ENCODE data around the gene MGAT4A.

MGAT4A gene

GRCh38 chr2:98726205-98726604 lies 4.7 kb downstream of the MGAT4A start:
- Histone ChIP-seq H3K4me1 (ENCODE audit: control insufficient read depth, insufficient read depth, low read length) (peaks cover 5% of the 10 kb centered on the region), H3K36me3 (ENCODE audit: control insufficient read depth, insufficient read depth, low read length) (no peaks in the 10 kb centered on the region), H3K9me3 (ENCODE audit: control insufficient read depth, low read length) (no peaks in the 10 kb centered on the region), H3K4me3 (ENCODE audit: low read length) (no peak overlapping the region), H3K9ac (ENCODE audit: low read length) (no peak overlapping the region), H3K27me3 (ENCODE audit: control insufficient read depth, insufficient read depth, low read length) (no peaks in the 10 kb centered on the region)

- H3K4me3 ChIP-seq (ENCODE audit: low read length): no peak overlapping the region
- H3K4me1 ChIP-seq (ENCODE audit: control insufficient read depth, insufficient read depth, low read length): no peaks in the 10 kb centered on the region
- no peaks in the 10 kb centered on the region for H3K9me3 ChIP-seq (ENCODE audit: control insufficient read depth, low read length)
- no peaks in the 10 kb centered on the region for H3K36me3 ChIP-seq (ENCODE audit: control insufficient read depth, insufficient read depth, low read length)
- H3K9ac ChIP-seq (ENCODE audit: low read length): no peak overlapping the region
- H3K27me3 ChIP-seq (ENCODE audit: control insufficient read depth, insufficient read depth, low read length): no peaks in the 10 kb centered on the region
These were observed 10.6 kb downstream of the MGAT4A start for GRCh38 chr2:98720286-98720685.

GRCh38 chr2:98717621-98718020 lies 13.3 kb downstream of the MGAT4A start:
- Histone ChIP-seq H3K4me3 (ENCODE audit: low read length) (no peak overlapping the region), H3K36me3 (ENCODE audit: control insufficient read depth, insufficient read depth, low read length) (no peaks in the 10 kb centered on the region), H3K4me1 (ENCODE audit: control insufficient read depth, insufficient read depth, low read length) (peaks cover 5% of the 10 kb centered on the region), H3K9ac (ENCODE audit: low read length) (no peak overlapping the region), H3K27me3 (ENCODE audit: control insufficient read depth, insufficient read depth, low read length) (no peaks in the 10 kb centered on the region), H3K9me3 (ENCODE audit: control insufficient read depth, low read length) (no peaks in the 10 kb centered on the region)

GRCh38 chr2:98716786-98717185 lies 14.1 kb downstream of the MGAT4A start:
- Histone ChIP-seq H3K9me3 (ENCODE audit: control insufficient read depth, low read length) (no peaks in the 10 kb centered on the region), H3K4me3 (ENCODE audit: low read length) (no peak overlapping the region), H3K4me1 (ENCODE audit: control insufficient read depth, insufficient read depth, low read length) (peaks cover 5% of the 10 kb centered on the region), H3K36me3 (ENCODE audit: control insufficient read depth, insufficient read depth, low read length) (no peaks in the 10 kb centered on the region), H3K9ac (ENCODE audit: low read length) (no peak overlapping the region), H3K27me3 (ENCODE audit: control insufficient read depth, insufficient read depth, low read length) (no peaks in the 10 kb centered on the region)

- no peaks in the 10 kb centered on the region for H3K27me3 ChIP-seq (ENCODE audit: control insufficient read depth, insufficient read depth, low read length)
- peaks cover 5% of the 10 kb centered on the region for H3K4me1 ChIP-seq (ENCODE audit: control insufficient read depth, insufficient read depth, low read length)
- H3K4me3 ChIP-seq (ENCODE audit: low read length): no peak overlapping the region
- H3K9me3 ChIP-seq (ENCODE audit: control insufficient read depth, low read length): no peaks in the 10 kb centered on the region
- H3K9ac ChIP-seq (ENCODE audit: low read length): no peak overlapping the region
- H3K36me3 ChIP-seq (ENCODE audit: control insufficient read depth, insufficient read depth, low read length): no peaks in the 10 kb centered on the region
These were observed 15.0 kb downstream of the MGAT4A start for GRCh38 chr2:98715812-98716451.

GRCh38 chr2:98713332-98714015 lies 17.5 kb downstream of the MGAT4A start:
- Histone ChIP-seq H3K9ac (ENCODE audit: low read length) (no peak overlapping the region), H3K4me1 (ENCODE audit: control insufficient read depth, insufficient read depth, low read length) (peaks cover 5% of the 10 kb centered on the region), H3K4me3 (ENCODE audit: low read length) (no peak overlapping the region), H3K36me3 (ENCODE audit: control insufficient read depth, insufficient read depth, low read length) (no peaks in the 10 kb centered on the region), H3K27me3 (ENCODE audit: control insufficient read depth, insufficient read depth, low read length) (no peaks in the 10 kb centered on the region), H3K9me3 (ENCODE audit: control insufficient read depth, low read length) (no peaks in the 10 kb centered on the region)

GRCh38 chr2:98712145-98712544 lies 18.8 kb downstream of the MGAT4A start:
- Histone ChIP-seq H3K4me1 (ENCODE audit: control insufficient read depth, insufficient read depth, low read length) (peaks cover 5% of the 10 kb centered on the region), H3K4me3 (ENCODE audit: low read length) (no peak overlapping the region), H3K27me3 (ENCODE audit: control insufficient read depth, insufficient read depth, low read length) (no peaks in the 10 kb centered on the region), H3K9ac (ENCODE audit: low read length) (no peak overlapping the region), H3K36me3 (ENCODE audit: control insufficient read depth, insufficient read depth, low read length) (no peaks in the 10 kb centered on the region), H3K9me3 (ENCODE audit: control insufficient read depth, low read length) (no peaks in the 10 kb centered on the region)

- H3K27me3 ChIP-seq (ENCODE audit: control insufficient read depth, insufficient read depth, low read length): no peaks in the 10 kb centered on the region
- H3K36me3 ChIP-seq (ENCODE audit: control insufficient read depth, insufficient read depth, low read length): no peaks in the 10 kb centered on the region
- H3K9me3 ChIP-seq (ENCODE audit: control insufficient read depth, low read length): no peaks in the 10 kb centered on the region
- H3K4me3 ChIP-seq (ENCODE audit: low read length): no peak overlapping the region
- H3K4me1 ChIP-seq (ENCODE audit: control insufficient read depth, insufficient read depth, low read length): peaks cover 5% of the 10 kb centered on the region
- no peak overlapping the region for H3K9ac ChIP-seq (ENCODE audit: low read length)
These were observed 19.4 kb downstream of the MGAT4A start for GRCh38 chr2:98711506-98711905.

- H3K4me3 ChIP-seq (ENCODE audit: low read length): no peak overlapping the region
- H3K9ac ChIP-seq (ENCODE audit: low read length): no peak overlapping the region
- peaks cover 5% of the 10 kb centered on the region for H3K4me1 ChIP-seq (ENCODE audit: control insufficient read depth, insufficient read depth, low read length)
- H3K36me3 ChIP-seq (ENCODE audit: control insufficient read depth, insufficient read depth, low read length): no peaks in the 10 kb centered on the region
- no peaks in the 10 kb centered on the region for H3K27me3 ChIP-seq (ENCODE audit: control insufficient read depth, insufficient read depth, low read length)
- no peaks in the 10 kb centered on the region for H3K9me3 ChIP-seq (ENCODE audit: control insufficient read depth, low read length)
These were observed 20.2 kb downstream of the MGAT4A start for GRCh38 chr2:98710734-98711133.

GRCh38 chr2:98709535-98709934 lies 21.4 kb downstream of the MGAT4A start:
- Histone ChIP-seq H3K4me1 (ENCODE audit: control insufficient read depth, insufficient read depth, low read length) (peaks cover 9% of the 10 kb centered on the region), H3K9ac (ENCODE audit: low read length) (no peak overlapping the region), H3K4me3 (ENCODE audit: low read length) (no peak overlapping the region), H3K36me3 (ENCODE audit: control insufficient read depth, insufficient read depth, low read length) (no peaks in the 10 kb centered on the region), H3K27me3 (ENCODE audit: control insufficient read depth, insufficient read depth, low read length) (no peaks in the 10 kb centered on the region), H3K9me3 (ENCODE audit: control insufficient read depth, low read length) (no peaks in the 10 kb centered on the region)

GRCh38 chr2:98708396-98709186 lies 22.3 kb downstream of the MGAT4A start:
- Histone ChIP-seq H3K9ac (ENCODE audit: low read length) (no peak overlapping the region), H3K4me3 (ENCODE audit: low read length) (no peak overlapping the region), H3K27me3 (ENCODE audit: control insufficient read depth, insufficient read depth, low read length) (no peaks in the 10 kb centered on the region), H3K9me3 (ENCODE audit: control insufficient read depth, low read length) (no peaks in the 10 kb centered on the region), H3K36me3 (ENCODE audit: control insufficient read depth, insufficient read depth, low read length) (no peaks in the 10 kb centered on the region), H3K4me1 (ENCODE audit: control insufficient read depth, insufficient read depth, low read length) (peaks cover 16% of the 10 kb centered on the region)

GRCh38 chr2:98706591-98706990 lies 24.3 kb downstream of the MGAT4A start:
- Histone ChIP-seq H3K9me3 (ENCODE audit: control insufficient read depth, low read length) (no peaks in the 10 kb centered on the region), H3K9ac (ENCODE audit: low read length) (no peak overlapping the region), H3K4me1 (ENCODE audit: control insufficient read depth, insufficient read depth, low read length) (peaks cover 27% of the 10 kb centered on the region), H3K4me3 (ENCODE audit: low read length) (no peak overlapping the region), H3K27me3 (ENCODE audit: control insufficient read depth, insufficient read depth, low read length) (no peaks in the 10 kb centered on the region), H3K36me3 (ENCODE audit: control insufficient read depth, insufficient read depth, low read length) (no peaks in the 10 kb centered on the region)
